ENCODE results near the gene ETS1. TPM values are rescaled to one million over a fixed set of nuclear protein-coding genes. Genes with fewer than 3 reads are reported as not detected.

ETS1 gene
- total RNA-seq, 6 experiments from 2014 or later, result 55.2 to 78.6 (median 73.2) TPM

DNA sequence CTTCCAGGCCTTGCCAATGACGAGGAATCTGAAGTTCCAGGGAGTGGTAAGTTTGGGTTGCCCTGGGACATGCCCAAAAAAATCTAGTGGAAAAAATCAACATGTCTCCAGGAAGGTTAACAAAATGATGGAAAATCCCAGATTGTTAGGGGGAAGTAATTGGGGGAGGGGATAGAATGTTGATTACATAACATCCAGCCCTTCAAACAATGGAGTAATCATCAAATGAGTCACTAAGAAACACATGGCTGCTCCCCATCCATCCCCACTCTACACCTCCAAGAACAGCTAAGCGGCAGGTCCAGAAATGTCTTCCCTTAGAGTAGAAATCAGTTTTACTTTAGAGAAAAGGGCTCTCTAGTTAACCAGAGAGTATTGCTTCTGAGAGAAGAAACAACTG, 94.9 kb downstream of the ETS1 start:
- H3K27ac Mint-ChIP-seq, result peak overlapping the region; percentile 89
- peaks cover 98% of the 10 kb centered on the region for H3K4me1 Mint-ChIP-seq (ENCODE audit: low read depth)
- peaks cover 6% of the 10 kb centered on the region; the same call in 1 of the 2 replicates for H3K27me3 Mint-ChIP-seq (ENCODE audit: insufficient read depth)
- H3K36me3 Mint-ChIP-seq (ENCODE audit: low read depth), result peaks cover 56% of the 10 kb centered on the region
- peak overlapping the region; percentile 58 for H3K4me3 Mint-ChIP-seq
- H3K9me3 Mint-ChIP-seq, result no peaks in the 10 kb centered on the region
- no peak for DNase-seq
- TF ChIP-seq, protein P1, sequence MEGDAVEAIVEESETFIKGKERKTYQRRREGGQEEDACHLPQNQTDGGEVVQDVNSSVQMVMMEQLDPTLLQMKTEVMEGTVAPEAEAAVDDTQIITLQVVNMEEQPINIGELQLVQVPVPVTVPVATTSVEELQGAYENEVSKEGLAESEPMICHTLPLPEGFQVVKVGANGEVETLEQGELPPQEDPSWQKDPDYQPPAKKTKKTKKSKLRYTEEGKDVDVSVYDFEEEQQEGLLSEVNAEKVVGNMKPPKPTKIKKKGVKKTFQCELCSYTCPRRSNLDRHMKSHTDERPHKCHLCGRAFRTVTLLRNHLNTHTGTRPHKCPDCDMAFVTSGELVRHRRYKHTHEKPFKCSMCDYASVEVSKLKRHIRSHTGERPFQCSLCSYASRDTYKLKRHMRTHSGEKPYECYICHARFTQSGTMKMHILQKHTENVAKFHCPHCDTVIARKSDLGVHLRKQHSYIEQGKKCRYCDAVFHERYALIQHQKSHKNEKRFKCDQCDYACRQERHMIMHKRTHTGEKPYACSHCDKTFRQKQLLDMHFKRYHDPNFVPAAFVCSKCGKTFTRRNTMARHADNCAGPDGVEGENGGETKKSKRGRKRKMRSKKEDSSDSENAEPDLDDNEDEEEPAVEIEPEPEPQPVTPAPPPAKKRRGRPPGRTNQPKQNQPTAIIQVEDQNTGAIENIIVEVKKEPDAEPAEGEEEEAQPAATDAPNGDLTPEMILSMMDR (IDR thresholded peaks at IDR 0.05), result no peak

DNA sequence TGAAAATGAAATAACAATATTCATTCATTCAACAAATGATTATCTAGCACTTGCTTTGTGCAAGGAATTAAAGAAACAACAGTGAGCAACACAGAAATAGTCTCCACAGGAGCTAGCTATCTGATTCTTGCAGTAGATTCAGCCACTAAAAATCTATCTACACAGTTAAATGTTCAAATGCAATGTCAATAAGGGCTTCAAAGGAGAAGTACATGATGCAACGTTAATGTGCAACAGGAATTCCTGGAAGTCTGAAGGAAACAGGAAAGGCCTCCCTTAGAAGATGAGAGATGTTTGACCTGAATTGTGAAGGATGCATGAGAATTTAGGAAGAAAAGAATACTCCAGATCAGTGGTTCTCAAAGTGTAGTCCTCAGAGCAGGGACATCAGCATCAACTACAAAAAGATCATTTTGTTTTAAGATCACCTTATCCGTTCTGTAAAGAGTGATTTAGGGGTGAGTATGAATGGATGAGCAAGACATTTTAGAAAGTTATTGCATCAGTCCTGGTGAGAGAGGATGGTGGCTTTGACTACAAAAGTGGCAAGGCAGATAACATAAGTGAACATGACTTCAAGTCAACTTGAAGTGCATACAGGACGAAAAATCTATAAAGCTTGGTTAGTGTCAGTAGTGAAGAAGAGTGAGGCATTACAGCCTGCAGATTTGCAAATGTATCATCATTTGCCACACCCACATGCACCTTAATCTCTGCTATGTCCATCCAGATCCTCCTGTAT, 96.0 kb downstream of the ETS1 start:
- peaks cover 96% of the 10 kb centered on the region for H3K4me1 Mint-ChIP-seq (ENCODE audit: low read depth)
- peaks cover 4% of the 10 kb centered on the region; the same call in 1 of the 2 replicates for H3K27me3 Mint-ChIP-seq (ENCODE audit: insufficient read depth)
- TF ChIP-seq, protein P1 (IDR thresholded peaks at IDR 0.05), result no peak
- no peak for DNase-seq
- H3K4me3 Mint-ChIP-seq, result no peak overlapping the region; the same call in 1 of the 2 replicates
- H3K27ac Mint-ChIP-seq, result peak overlapping the region; percentile 89
- peaks cover 65% of the 10 kb centered on the region for H3K36me3 Mint-ChIP-seq (ENCODE audit: low read depth)
- H3K9me3 Mint-ChIP-seq, result no peaks in the 10 kb centered on the region

DNA sequence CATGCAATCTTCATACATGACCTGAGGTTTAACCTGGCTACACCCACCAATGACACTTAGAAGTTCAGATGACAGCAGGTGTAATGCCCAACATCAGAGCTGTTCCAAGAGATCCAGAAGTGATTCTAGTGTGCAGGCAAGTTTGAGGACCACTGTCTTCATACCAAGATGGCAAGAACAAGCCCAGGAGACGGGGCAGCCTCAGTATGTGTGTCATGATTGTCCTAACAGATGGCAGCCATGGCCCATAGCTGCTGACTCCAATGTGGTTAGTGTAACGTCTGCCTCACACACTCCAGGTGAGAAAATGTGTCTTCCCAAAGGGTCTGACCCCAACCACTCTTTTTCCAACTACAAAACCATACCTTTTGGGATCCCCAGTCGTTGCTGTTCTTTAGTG, 97.3 kb downstream of the ETS1 start:
- no peak overlapping the region for H3K4me3 Mint-ChIP-seq
- peaks cover 4% of the 10 kb centered on the region; the same call in 1 of the 2 replicates for H3K27me3 Mint-ChIP-seq (ENCODE audit: insufficient read depth)
- DNase-seq, result no peak
- H3K36me3 Mint-ChIP-seq (ENCODE audit: low read depth), result peaks cover 70% of the 10 kb centered on the region
- TF ChIP-seq, protein P1 (IDR thresholded peaks at IDR 0.05), result no peak
- H3K4me1 Mint-ChIP-seq (ENCODE audit: low read depth), result peaks cover 94% of the 10 kb centered on the region
- H3K9me3 Mint-ChIP-seq, result no peaks in the 10 kb centered on the region
- H3K27ac Mint-ChIP-seq, result peak overlapping the region; percentile 67; the same call in 1 of the 2 replicates

DNA sequence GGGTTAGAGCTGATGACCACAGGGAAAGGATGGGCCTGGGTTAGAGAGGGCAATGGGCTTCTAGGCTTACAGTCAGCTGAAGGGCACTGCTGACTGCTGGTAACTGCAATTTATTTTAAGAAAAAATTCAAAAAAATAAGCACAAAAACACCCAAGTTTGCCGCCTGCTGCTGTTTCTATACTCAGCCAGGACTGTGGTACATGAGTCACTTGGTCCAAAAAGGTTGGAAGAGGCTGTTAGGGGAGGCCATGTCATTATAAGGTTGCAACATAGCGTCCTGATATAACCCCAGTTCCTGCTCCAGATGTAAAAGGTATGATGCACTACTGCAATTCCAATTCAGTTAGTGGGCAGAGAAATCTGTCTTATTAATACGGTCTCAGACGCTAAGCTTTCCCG, 98.9 kb downstream of the ETS1 start:
- Mint-ChIP-seq H3K4me1 (ENCODE audit: low read depth) (peaks cover 93% of the 10 kb centered on the region), H3K27me3 (ENCODE audit: insufficient read depth) (peaks cover 2% of the 10 kb centered on the region; the same call in 1 of the 2 replicates), H3K9me3 (no peaks in the 10 kb centered on the region), H3K4me3 (peak overlapping the region; percentile 14), H3K27ac (peak overlapping the region; percentile 67), H3K36me3 (ENCODE audit: low read depth) (peaks cover 79% of the 10 kb centered on the region)
- DNase-seq, result peak; percentile 93
- TF ChIP-seq, protein P1 (IDR thresholded peaks at IDR 0.05), result no peak

DNA sequence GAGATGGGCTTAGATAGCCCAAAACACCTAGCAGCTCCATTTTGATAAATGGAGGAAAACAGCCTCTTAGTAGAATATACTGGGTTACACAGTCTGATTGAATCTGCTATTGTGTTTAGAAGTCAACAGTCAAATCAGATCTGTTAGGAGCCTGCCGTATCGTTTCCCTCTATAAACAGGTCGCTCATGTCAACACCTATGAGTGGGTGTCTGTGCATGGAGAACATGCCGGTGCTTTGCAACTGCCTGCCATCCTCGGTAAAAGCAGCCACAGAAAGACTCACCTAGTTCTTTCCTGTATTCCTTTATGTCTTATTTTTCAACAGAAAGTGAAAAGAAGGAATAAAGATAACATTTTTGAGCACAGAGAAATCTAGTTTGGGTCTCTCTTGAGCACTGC, 99.4 kb downstream of the ETS1 start:
- Mint-ChIP-seq H3K4me1 (ENCODE audit: low read depth) (peaks cover 93% of the 10 kb centered on the region), H3K36me3 (ENCODE audit: low read depth) (peaks cover 83% of the 10 kb centered on the region), H3K9me3 (no peaks in the 10 kb centered on the region), H3K4me3 (no peak overlapping the region), H3K27ac (peak overlapping the region; percentile 67), H3K27me3 (ENCODE audit: insufficient read depth) (peaks cover 4% of the 10 kb centered on the region; the same call in 1 of the 2 replicates)
- no peak for DNase-seq
- TF ChIP-seq, protein P1 (IDR thresholded peaks at IDR 0.05), result no peak
